Posterior vena cava (tissue), 2 donors: ENCODE data around the gene TENT4B. TPM values are rescaled to one million over a fixed set of nuclear protein-coding genes. Genes with fewer than 3 reads are reported as not detected.

ENCODE experiments used
- DNase-seq: peaks from one replicate; pipeline ENCODE4 v3.0.0-alpha.2; 2020; ENCODE audit warnings: low spot score
- intact Hi-C, 2 donors: fragments of 100-400 bp; cut with DNase I; formaldehyde crosslinking; loops; one replicate each; pipeline versions ENCODE4 v1.14.1 to v1.14.2; 2022 to 2023
- total RNA-seq, 2 donors: library from RNA; stranded (reverse); fragmentation: NEBNext Ultra II Directional; extraction: Animal tissue kit (Norgen Biotek cat#: 25700); gene quantifications; one replicate each; pipeline ENCODE4 v1.2.1, GENCODE V29; 2021
- donor health status: DM: yes; HTN: yes; CAD: no.
- donor health status: DM: yes; HTN: yes; CAD: no.

TENT4B gene
- total RNA-seq, 2 donors from 2014 or later, result 13.4 to 15.0 TPM

- DNase-seq, result peak; percentile 64
- intact Hi-C loops, result no loop called here
Measured at GRCh38 chr16:50263060-50263909, 110.2 kb downstream of the TENT4B start.

GRCh38 chr16:50263940-50264929, 111.1 kb downstream of the TENT4B start:
- DNase-seq, result no peak
- intact Hi-C loops, result no loop called here

GRCh38 chr16:50265260-50265659, 112.2 kb downstream of the TENT4B start:
- no peak for DNase-seq
- intact Hi-C loops, result no loop called here

GRCh38 chr16:50265716-50266336, 112.7 kb downstream of the TENT4B start:
- peak; percentile 26 for DNase-seq
- intact Hi-C loops, result no loop called here

GRCh38 chr16:50266337-50267091, 113.4 kb downstream of the TENT4B start, which contains the start of gene ADCY7:
Gene ADCY7 (plus strand): TSS chr16:50266551. CDS start chr16:50288180, 21,629 bp downstream.
- DNase-seq, result peak; percentile 94
- intact Hi-C loops, result no loop called here

- intact Hi-C loops, result no loop called here
- peak; percentile 50 for DNase-seq
Measured at GRCh38 chr16:50267151-50267631, 114.1 kb downstream of the TENT4B start.

GRCh38 chr16:50267651-50268050, 114.5 kb downstream of the TENT4B start:
- intact Hi-C loops, result no loop called here
- DNase-seq, result peak; percentile 69

- DNase-seq, result peak; percentile 41
- intact Hi-C loops, result no loop called here
Measured at GRCh38 chr16:50268352-50268751, 115.2 kb downstream of the TENT4B start.

- DNase-seq, result peak; percentile 69
- intact Hi-C loops, result no loop called here
Measured at GRCh38 chr16:50269061-50269705, 116.1 kb downstream of the TENT4B start.

GRCh38 chr16:50269769-50270509, 116.8 kb downstream of the TENT4B start:
- peak; percentile 36 for DNase-seq
- intact Hi-C loops, result no loop called here

- intact Hi-C loops, result no loop called here
- DNase-seq, result peak; percentile 65
Measured at GRCh38 chr16:50270510-50271147, 117.5 kb downstream of the TENT4B start.

- DNase-seq, result peak; percentile 69
- intact Hi-C loops, result no loop called here
Measured at GRCh38 chr16:50271148-50272041, 118.3 kb downstream of the TENT4B start.

GRCh38 chr16:50272111-50272571, 119.0 kb downstream of the TENT4B start:
- peak; percentile 76 for DNase-seq
- intact Hi-C loops, result no loop called here

- peak; percentile 64 for DNase-seq
- intact Hi-C loops, result no loop called here
Measured at GRCh38 chr16:50272687-50273381, 119.7 kb downstream of the TENT4B start.

- intact Hi-C loops, result no loop called here
- no peak for DNase-seq
Measured at GRCh38 chr16:50273382-50273690, 120.2 kb downstream of the TENT4B start.
